NCI-H128 (cell line): ENCODE data around the gene RYR1.

Source experiments
- DNase-seq: peaks from one replicate; lab custom pipeline; 2025; ENCODE audit not compliant: unreplicated experiment; lab: John Stamatoyannopoulos, UW

RYR1 gene

GRCh38 chr19:38433268-38433733 lies at the start of gene RYR1:
Gene RYR1 (plus strand): TSS chr19:38433691. CDS start chr19:38433830, 139 bp downstream.
- no peak for DNase-seq

- DNase-seq, result no peak
Measured at GRCh38 chr19:38383743-38384142, 49.7 kb upstream of the RYR1 start.

GRCh38 chr19:38384209-38385027 lies 49.1 kb upstream of the RYR1 start:
- no peak for DNase-seq

- no peak for DNase-seq
Measured at GRCh38 chr19:38385057-38385803, 48.3 kb upstream of the RYR1 start.

GRCh38 chr19:38385804-38386257 lies 47.7 kb upstream of the RYR1 start:
- DNase-seq, result no peak

GRCh38 chr19:38386300-38386970 lies 47.1 kb upstream of the RYR1 start:
- DNase-seq, result no peak

- no peak for DNase-seq
Measured at GRCh38 chr19:38386971-38387549, 46.4 kb upstream of the RYR1 start.

- peak; percentile 85 for DNase-seq
Measured at GRCh38 chr19:38387550-38388348, 45.7 kb upstream of the RYR1 start, which contains the start of gene GGN. Gene GGN (minus strand): TSS chr19:38388034. CDS start chr19:38387261, 773 bp downstream.

- DNase-seq, result no peak
Measured at GRCh38 chr19:38388349-38389100, 45.0 kb upstream of the RYR1 start, which contains the start of gene SPRED3. Gene SPRED3 (plus strand): TSS chr19:38388697. CDS start chr19:38390303, 1,606 bp downstream.

GRCh38 chr19:38389101-38389925 lies 44.2 kb upstream of the RYR1 start:
- DNase-seq, result peak; percentile 3

- no peak for DNase-seq
Measured at GRCh38 chr19:38389957-38390924, 43.2 kb upstream of the RYR1 start.

- DNase-seq, result no peak
Measured at GRCh38 chr19:38391911-38392464, 41.5 kb upstream of the RYR1 start.

- DNase-seq, result no peak
Measured at GRCh38 chr19:38392707-38393308, 40.7 kb upstream of the RYR1 start.

- DNase-seq, result no peak
Measured at GRCh38 chr19:38394488-38394887, 39.0 kb upstream of the RYR1 start.

- DNase-seq, result no peak
Measured at GRCh38 chr19:38395381-38396114, 37.9 kb upstream of the RYR1 start.

GRCh38 chr19:38399081-38399480 lies 34.4 kb upstream of the RYR1 start:
- no peak for DNase-seq
